Measurements from ENCODE around the gene TYROBP.

GRCh38 chr19:35869327-35870123, 38.6 kb downstream of the TYROBP start:
- TF ChIP-seq CTCF (conservative IDR thresholded peaks at IDR 0.05; ENCODE audit: low read length), result no peak
- no peak for TF ChIP-seq EZH2phosphoT487 (IDR thresholded peaks at IDR 0.05; ENCODE audit: borderline replicate concordance)

Measured in Loucy (cell line).